GM12878 (cell line): ENCODE measurements around the gene NUDT14. TPM values are rescaled to one million over a fixed set of nuclear protein-coding genes. Genes with fewer than 3 reads are reported as not detected.

Experiments used
- ATAC-seq: fragments of 200-7000 bp; cut with Tn5 transposase; 3 replicates; pipeline ENCODE4 v1.9.1; 2020; ENCODE audit warnings: mild to moderate bottlenecking, moderate library complexity
- BruUV-seq: library from RNA; stranded (reverse); fragments of 400-500 nt; replicated peaks from 2 replicates; lab custom pipeline; 2021; lab: Mats Ljungman, UMichigan
- CTCF ChIA-PET: fragments of 300-600 bp; sonication (Branson Sonifier 250); formaldehyde crosslinking; extraction: SDS; loops from one replicate; lab custom pipeline; 2021; ENCODE audit warnings: inconsistent platforms; lab: Yijun Ruan, JAX
- POLR2A ChIA-PET: fragments of 350-600 bp; formaldehyde crosslinking; extraction: SDS; loops from one replicate; lab custom pipeline; 2021; ENCODE audit warnings: inconsistent platforms; lab: Charles Lee
- RAD21 ChIA-PET: fragments of 300-600 bp; sonication (Branson Sonifier 250); formaldehyde crosslinking; loops from one replicate; lab custom pipeline; 2023; ENCODE audit warnings: antibody characterized with exemption; ENCODE audit not compliant: unreplicated experiment; lab: Charles Lee
- SMC1A ChIA-PET: fragments of 300-600 bp; sonication (Branson Sonifier 250); formaldehyde crosslinking; loops from one replicate; lab custom pipeline; 2023; ENCODE audit not compliant: unreplicated experiment, uncharacterized antibody; lab: Charles Lee
- DNase-seq: peaks from one replicate; pipeline ENCODE4 v3.0.0-alpha.2; 2011; ENCODE audit warnings: low read depth, low spot score
- FAIRE-seq: peaks from 3 replicates; lab custom pipeline; 2011; peaks lifted over from hg19 to GRCh38; lab: Jason Lieb, UNC
- H2AFZ ChIP-seq: 2 replicates; pipeline ENCODE4 v1.6.0; 2011; ENCODE audit warnings: low read depth, low read length, control low read depth; ENCODE audit not compliant: control insufficient read depth
- H3K27ac ChIP-seq: 2 replicates; pipeline ENCODE4 v1.5.1; 2011; ENCODE audit warnings: control low read depth; ENCODE audit not compliant: control insufficient read depth, insufficient read depth
- H3K27me3 ChIP-seq, 2 experiments: replicated peaks in 1 of 2; 2 replicates each; pipeline versions ENCODE4 v1.6.0 to v1.6.1; 2011; ENCODE audit warnings: low read length in 1 of 2; ENCODE audit not compliant: control insufficient read depth in 2 of 2, insufficient read depth in 2 of 2
- H3K36me3 ChIP-seq, 2 experiments: 2 replicates each; pipeline ENCODE4 v1.5.1; 2011; ENCODE audit warnings: low read length in 1 of 2; ENCODE audit not compliant: control insufficient read depth in 2 of 2, insufficient read depth in 2 of 2
- H3K4me1 ChIP-seq: 2 replicates; pipeline ENCODE4 v1.6.1; 2011; ENCODE audit warnings: mild to moderate bottlenecking, low read length, moderate library complexity, mixed read lengths; ENCODE audit not compliant: control insufficient read depth, insufficient read depth
- H3K4me2 ChIP-seq: 2 replicates; pipeline ENCODE4 v1.6.0; 2011; ENCODE audit warnings: control low read depth; ENCODE audit not compliant: control insufficient read depth, insufficient read depth
- H3K4me3 ChIP-seq: fragments of 200-600 bp; sonication (generic); 2 replicates; pipeline ENCODE4 v1.5.1; 2016
- H3K79me2 ChIP-seq: 2 replicates; pipeline ENCODE4 v1.6.0; 2011; ENCODE audit warnings: low read length; ENCODE audit not compliant: control insufficient read depth, insufficient read depth
- H3K9ac ChIP-seq: 2 replicates; pipeline ENCODE4 v1.8.0; 2011; ENCODE audit warnings: low read length, control low read depth, mixed read lengths; ENCODE audit not compliant: control insufficient read depth, insufficient read depth
- H3K9me3 ChIP-seq: replicated peaks from 3 replicates; pipeline ENCODE4 v1.5.1; 2011; ENCODE audit warnings: mild to moderate bottlenecking, low read length; ENCODE audit not compliant: control insufficient read depth, insufficient read depth
- H4K20me1 ChIP-seq: 2 replicates; pipeline ENCODE4 v1.6.0; 2011; ENCODE audit not compliant: control insufficient read depth, insufficient read depth
- ASH2L ChIP-seq: fragments of 300-600, 200-600 bp; sonication (generic); IDR thresholded peaks from 2 replicates; pipeline ENCODE4 v1.6.1; 2017; ENCODE audit warnings: low read depth, mild to moderate bottlenecking, borderline replicate concordance
- ATF3 ChIP-seq: IDR thresholded peaks from 2 replicates; pipeline ENCODE4 v1.6.1; 2011; ENCODE audit warnings: low read depth, mild to moderate bottlenecking, low read length, moderate library complexity, borderline replicate concordance; ENCODE audit errors: extremely low read depth
- BCL11A ChIP-seq: IDR thresholded peaks from 2 replicates; pipeline ENCODE4 v1.6.1; 2011; ENCODE audit warnings: low read depth, low read length
- CREB1 ChIP-seq: IDR thresholded peaks from 2 replicates; pipeline ENCODE4 v1.6.1; 2012; ENCODE audit warnings: low read depth, mild to moderate bottlenecking, inconsistent platforms
- HDAC6 ChIP-seq: fragments of 200-600 bp; sonication (generic); IDR thresholded peaks from one replicate; pipeline ENCODE4 v1.8.0; 2017; ENCODE audit warnings: antibody characterized with exemption; ENCODE audit not compliant: unreplicated experiment
- KLF5 ChIP-seq: fragments of 450-650 bp; IDR thresholded peaks from 2 replicates; pipeline ENCODE4 v1.6.1; 2014; ENCODE audit warnings: mild to moderate bottlenecking; ENCODE audit not compliant: partially characterized antibody
- MYB ChIP-seq: fragments of 150-350 bp; IDR thresholded peaks from 2 replicates; pipeline ENCODE4 v1.6.1; 2014; ENCODE audit warnings: mild to moderate bottlenecking, low read depth, low read length, borderline replicate concordance
- PRDM15 ChIP-seq: fragments of 450-650 bp; formaldehyde crosslinking; IDR thresholded peaks from 2 replicates; pipeline ENCODE4 v1.4.0; 2020; ENCODE audit warnings: mild to moderate bottlenecking, moderate library complexity
- RAD51 ChIP-seq: fragments of 450-650 bp; IDR thresholded peaks from 2 replicates; pipeline ENCODE4 v1.6.1; 2016; ENCODE audit warnings: moderate library complexity, mild to moderate bottlenecking, inconsistent platforms
- SMAD5 ChIP-seq: IDR thresholded peaks from 2 replicates; pipeline ENCODE4 v1.6.1; 2016; ENCODE audit warnings: antibody characterized with exemption, low read depth
- SREBF2 ChIP-seq: IDR thresholded peaks from 2 replicates; pipeline ENCODE4 v1.6.1; 2012; ENCODE audit warnings: mild to moderate bottlenecking, low read length
- SUZ12 ChIP-seq: fragments of 200-600 bp; sonication (generic); IDR thresholded peaks from one replicate; pipeline ENCODE4 v1.6.1; 2018; ENCODE audit warnings: antibody characterized with exemption, mild to moderate bottlenecking; ENCODE audit not compliant: unreplicated experiment
- TCF12 ChIP-seq: IDR thresholded peaks from 2 replicates; pipeline ENCODE4 v1.6.1; 2011; ENCODE audit warnings: low read depth, mild to moderate bottlenecking, low read length
- USF1 ChIP-seq: IDR thresholded peaks from 2 replicates; pipeline ENCODE4 v1.6.1; 2011; ENCODE audit warnings: borderline replicate concordance, low read depth, mild to moderate bottlenecking, moderate library complexity, mixed read lengths, low read length; ENCODE audit not compliant: insufficient read depth; ENCODE audit errors: extremely low read length
- YBX1 ChIP-seq: fragments of 450-650 bp; IDR thresholded peaks from 2 replicates; pipeline ENCODE4 v1.6.1; 2016; ENCODE audit warnings: antibody characterized with exemption
- ZBTB4 ChIP-seq: fragments of 450-650 bp; formaldehyde crosslinking; IDR thresholded peaks from 2 replicates; pipeline ENCODE4 v1.4.0; 2022; ENCODE audit warnings: mild to moderate bottlenecking, moderate library complexity
- WGBS: methylation state at CpG from one replicate; pipeline ENCODE4 v1.1.6; 2016; ENCODE audit warnings: low lambda C conversion rate; ENCODE audit not compliant: insufficient replicate concordance, insufficient coverage; ENCODE audit errors: missing lambda C conversion rate; 5-methylcytosine and 5-hydroxymethylcytosine counted together
- in situ Hi-C: fragments of 300-500 bp; cut with MboI; formaldehyde crosslinking; loops from 9 replicates; pipeline ENCODE4 v1.14.3; 2018; ENCODE audit warnings: mixed read lengths
- intact Hi-C: fragments of 100-400 bp; cut with micrococcal nuclease; formaldehyde crosslinking; loops from one replicate; pipeline ENCODE4 v1.14.2; 2022; ENCODE audit not compliant: unreplicated experiment
- polyA plus RNA-seq, 11 experiments: library from polyadenylated mRNA; depleted of rRNA in 4 of 11; unstranded in 6 of 11; stranded (reverse) in 5 of 11; fragments of >200 nt; fragmentation: Nextera tagmentation in 4 of 11; fragmentation: Illumina TruSeq in 1 of 11; extraction: Ambion mirVana in 4 of 11; extraction: Trizol in 1 of 11; gene quantifications; 1 replicate in 1 of 11; 2 replicates in 10 of 11; pipeline versions ENCODE4 v1.2.1 to v1.2.3, GENCODE V29; 2011 to 2016; ENCODE audit warnings: inconsistent platforms in 2 of 11, missing spikeins in 2 of 11, low read depth in 1 of 11
- total RNA-seq, 4 experiments: library from RNA; depleted of rRNA in 3 of 4; stranded (reverse); fragments of >200 nt in 3 of 4; fragmentation: Illumina TruSeq in 1 of 4; extraction: Trizol in 1 of 4; gene quantifications; 2 replicates each; pipeline versions ENCODE4 v1.2.1 to v1.2.3, GENCODE V29; 2013 to 2021

Gene NUDT14
- total and polyA plus RNA-seq, 10 of the 15 experiments (the other 5 are each of a cell fraction or from before 2014, with no cell fraction given), result 0.62 to 6.8 (median 4.3) TPM; not detected in 1

- POLR2A ChIA-PET, result no interaction called here
- no peak for DNase-seq
- WGBS, result 50% methylated on average over 15 of the region's 21 CpGs
- no peak for TF ChIP-seq ASH2L
- no peak for TF ChIP-seq SREBF2
- no peak for TF ChIP-seq BCL11A
- no peak for TF ChIP-seq ATF3
- TF ChIP-seq RAD51, result no peak
- no peak for TF ChIP-seq HDAC6
- TF ChIP-seq TCF12, result no peak
- TF ChIP-seq ZBTB4 (CRISPR knock-in tag), result no peak
- no peak for TF ChIP-seq PRDM15
- no peak for TF ChIP-seq SMAD5
- no peak for TF ChIP-seq KLF5
- no peak for TF ChIP-seq USF1
- TF ChIP-seq SUZ12, result no peak
- TF ChIP-seq CREB1, result no peak
- TF ChIP-seq MYB, result no peak
- TF ChIP-seq YBX1, result no peak
These were observed 610 bp upstream of the NUDT14 start for GRCh38 chr14:105181549-105182295.

More at GRCh38 chr14:105181549-105182295, 610 bp upstream of the NUDT14 start:
- H3K36me3 ChIP-seq, result no peaks in the 10 kb centered on the region
- no peak for FAIRE-seq
- no peaks in the 10 kb centered on the region for H3K79me2 ChIP-seq
- in situ Hi-C loops (no loop called here), intact Hi-C loops (no loop called here)
- H3K4me2 ChIP-seq, result peak overlapping the region; percentile 38; the same call in 1 of the 2 replicates
- ChIA-PET SMC1A (no interaction called here), RAD21 (no interaction called here), CTCF (interaction anchor here (0.5 to 1.6 kb wide), 3 partner anchors 12 to 1239 kb away, joined by 4 read pairs; no protein-coding TSS in a partner anchor)
- no peak overlapping the region for H3K9ac ChIP-seq
- H4K20me1 ChIP-seq, result no peaks in the 10 kb centered on the region
- BruUV-seq, result no TSS peak
- H3K9me3 ChIP-seq, result no peaks in the 10 kb centered on the region
- no peak overlapping the region; the same call in 1 of the 2 replicates for H3K4me3 ChIP-seq
- no peak overlapping the region for H3K27ac ChIP-seq
- H3K27me3 ChIP-seq, result peaks cover 0 to 2% of the 10 kb centered on the region in 2 experiments; a peak in 2 of 4 replicates
- H2AFZ ChIP-seq, result no peak overlapping the region
- H3K4me1 ChIP-seq, result peaks cover 5% of the 10 kb centered on the region; the same call in 1 of the 2 replicates
- no peak for ATAC-seq
